AG08396 (cell line): ENCODE measurements around the gene STX5.
A peak's percentile ranks its signal among the peaks of the same experiment; 100 is the strongest.
"Not testable (repeated sequence)": the region's sequence is repeated elsewhere in the genome, so short reads cannot be mapped to it uniquely, and the experiment has no call there.

Source experiments
- DNase-seq: peaks from one replicate; pipeline ENCODE4 v3.0.0; 2012; ENCODE audit warnings: low spot score, mixed read lengths

STX5 gene

DNA sequence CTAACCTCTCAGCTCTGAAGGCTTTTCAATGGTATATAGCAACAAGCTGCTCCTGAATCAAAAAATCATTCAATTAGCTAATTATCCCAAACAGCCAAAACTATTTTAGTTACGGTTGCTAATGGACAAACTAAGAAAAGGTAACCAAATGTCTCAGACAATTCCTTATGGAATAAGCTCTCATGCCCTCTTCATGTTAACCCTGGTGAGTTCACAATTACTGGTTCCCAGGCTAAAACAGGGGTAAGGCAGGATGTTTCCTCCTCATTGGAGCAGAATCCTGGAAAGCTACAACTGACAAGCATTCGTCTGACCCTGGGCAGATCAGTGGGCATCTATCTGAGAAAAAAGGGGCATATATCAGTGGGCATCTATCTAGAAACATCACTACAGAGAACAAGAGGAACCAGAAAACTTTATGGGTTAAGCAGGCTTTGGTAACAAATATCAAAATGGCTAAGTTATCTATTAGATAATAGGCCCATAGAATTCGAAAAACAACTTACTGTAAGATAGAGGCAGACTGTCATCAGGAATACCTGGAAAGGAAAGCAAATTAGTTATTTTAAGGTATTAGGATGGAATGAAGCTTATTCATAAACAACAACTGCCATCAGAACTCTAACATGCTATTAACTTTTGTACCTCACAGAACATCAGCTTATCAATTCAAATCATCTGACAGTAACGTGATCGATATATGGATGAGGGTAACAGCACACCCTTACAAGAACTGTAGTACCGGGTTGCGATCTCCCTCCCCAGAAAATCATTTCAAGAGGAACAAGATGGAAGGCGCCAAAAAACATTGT, 22.4 kb upstream of the STX5 start:
- DNase-seq = no peak

DNA sequence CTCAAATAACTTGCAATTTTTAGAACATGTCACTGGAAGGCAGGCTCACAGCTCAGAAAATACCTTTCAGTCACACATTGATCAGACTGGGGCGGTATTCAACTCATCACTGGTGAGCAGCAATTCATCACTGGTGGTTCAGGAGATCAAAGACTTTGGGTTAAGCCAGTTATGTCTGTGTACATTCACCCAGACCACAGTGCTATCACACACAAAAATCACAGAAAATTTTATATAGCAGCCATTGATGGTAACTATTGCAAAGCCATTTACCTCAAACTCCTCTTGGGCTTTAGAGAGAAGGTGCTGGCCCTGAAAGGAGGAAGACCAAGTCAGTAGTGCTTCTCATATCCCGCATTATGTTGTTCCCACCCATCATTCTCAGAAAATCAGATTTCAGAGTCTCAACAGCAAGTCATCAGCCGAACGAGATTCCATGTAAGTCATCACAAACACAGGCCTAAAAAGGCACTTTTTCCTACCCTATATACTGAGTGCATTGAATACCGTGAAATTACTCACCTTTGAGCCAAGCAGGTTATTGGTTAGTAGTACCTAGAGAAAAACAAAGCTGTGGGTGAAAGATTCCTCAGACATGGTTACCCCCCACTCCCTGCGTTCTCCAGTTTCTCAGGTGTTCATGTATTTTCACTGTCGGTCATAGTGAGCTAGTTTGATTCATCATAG, 21.6 kb upstream of the STX5 start:
- DNase-seq = no peak

DNA sequence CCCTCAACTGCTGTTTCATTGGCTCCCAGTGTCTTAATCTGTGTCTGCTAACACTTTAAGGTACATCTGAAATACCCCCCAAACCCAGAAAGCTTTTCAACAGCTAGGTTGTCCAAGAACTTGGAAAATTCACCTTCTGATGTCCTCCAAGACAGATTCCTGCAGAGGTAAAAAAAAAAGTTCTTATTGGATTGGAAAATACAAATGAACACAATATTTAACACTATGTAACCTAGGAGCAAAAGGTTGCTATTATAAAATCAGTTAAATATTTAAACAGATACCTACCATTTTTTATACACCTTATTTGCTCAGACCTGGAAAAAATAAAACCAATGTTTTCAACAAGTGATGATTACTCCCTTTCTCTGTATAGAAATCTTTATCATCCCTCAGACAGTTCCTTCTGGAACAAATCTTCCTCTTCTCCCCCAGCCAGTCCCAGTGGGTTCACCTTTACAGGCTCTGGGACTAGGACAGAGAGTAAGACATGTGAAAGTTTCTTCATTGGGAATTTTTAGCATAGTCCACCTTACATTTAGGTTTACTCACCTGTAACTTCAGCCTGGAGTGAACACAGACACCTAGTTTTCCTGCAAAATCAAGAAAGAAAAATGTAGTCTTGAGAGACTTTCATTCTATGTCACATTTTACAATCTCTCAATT, 20.8 kb upstream of the STX5 start:
- DNase-seq = no peak

DNA sequence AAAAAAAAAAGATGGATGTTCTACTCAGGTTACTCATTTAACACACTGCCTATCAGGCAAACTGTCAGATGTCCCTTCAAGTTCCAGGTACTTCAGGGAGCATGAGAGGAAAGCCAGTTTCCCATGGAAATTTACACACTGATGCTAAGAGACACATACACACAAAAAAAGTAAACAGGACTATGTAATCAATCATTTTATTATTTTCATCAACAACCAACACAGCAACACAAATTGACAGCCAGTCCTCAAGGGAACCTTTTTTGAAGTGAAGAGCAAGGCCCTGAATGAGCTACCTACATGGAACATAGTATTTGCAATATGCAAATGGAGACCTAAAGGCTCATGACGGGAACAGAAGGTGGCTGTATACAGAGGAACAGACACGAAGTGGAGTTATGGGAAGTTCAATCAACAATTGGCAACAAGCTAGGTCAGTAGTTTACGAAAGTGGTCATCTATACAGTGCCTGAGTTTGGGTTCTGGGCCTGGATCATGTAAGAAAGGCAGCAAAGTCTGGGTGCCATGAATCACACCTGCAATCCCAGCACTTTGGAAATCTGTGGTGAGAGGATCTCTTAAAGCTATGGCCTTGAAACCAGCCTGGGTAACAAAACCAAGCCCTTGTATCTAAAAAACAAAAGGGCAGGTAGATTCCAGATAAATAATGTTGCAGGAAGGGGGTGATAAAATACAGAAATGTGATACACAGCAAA, 20.1 kb upstream of the STX5 start:
- no peak for DNase-seq

DNA sequence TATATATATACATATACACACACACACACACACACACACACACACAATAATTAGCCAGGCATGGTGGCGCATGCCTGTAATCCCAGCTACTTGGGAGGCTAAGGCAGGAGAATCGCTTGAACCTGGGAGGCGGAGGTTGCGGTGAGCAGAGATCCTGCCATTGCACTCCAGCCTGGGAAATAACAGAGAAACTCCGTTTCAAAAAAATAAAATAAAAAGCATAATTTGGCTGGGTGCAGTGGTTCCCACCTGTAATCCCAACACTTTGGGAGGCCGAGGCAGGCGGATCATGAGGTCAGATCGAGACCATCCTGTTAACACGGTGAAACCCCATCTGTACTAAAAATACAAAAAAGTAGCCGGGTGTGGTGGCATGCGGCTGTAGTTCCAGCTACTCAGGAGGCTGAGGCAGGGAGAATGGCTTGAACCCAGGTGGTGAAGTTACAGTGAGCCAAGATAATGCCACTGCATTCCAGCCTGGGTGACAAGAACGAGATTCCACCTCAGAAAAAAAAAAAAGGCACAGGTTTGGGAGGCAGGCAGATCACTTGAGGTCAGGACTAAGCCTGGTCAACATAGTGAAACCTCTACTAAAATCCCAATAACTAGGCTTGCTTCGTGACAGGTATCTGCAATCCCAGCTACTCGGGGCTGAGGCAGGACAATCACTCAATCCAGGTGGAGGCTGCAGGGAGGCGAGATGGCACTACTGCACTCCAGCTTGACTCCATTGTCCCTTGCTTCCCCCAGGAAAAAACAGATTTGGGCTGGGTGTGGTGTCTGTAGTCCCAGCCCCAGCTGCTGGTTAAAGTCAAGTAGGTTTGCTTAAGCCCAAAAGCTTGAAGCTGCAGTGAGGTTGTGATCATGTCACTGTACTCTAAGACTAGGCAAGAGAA, 19.3 kb upstream of the STX5 start:
- DNase-seq = no peak

DNA sequence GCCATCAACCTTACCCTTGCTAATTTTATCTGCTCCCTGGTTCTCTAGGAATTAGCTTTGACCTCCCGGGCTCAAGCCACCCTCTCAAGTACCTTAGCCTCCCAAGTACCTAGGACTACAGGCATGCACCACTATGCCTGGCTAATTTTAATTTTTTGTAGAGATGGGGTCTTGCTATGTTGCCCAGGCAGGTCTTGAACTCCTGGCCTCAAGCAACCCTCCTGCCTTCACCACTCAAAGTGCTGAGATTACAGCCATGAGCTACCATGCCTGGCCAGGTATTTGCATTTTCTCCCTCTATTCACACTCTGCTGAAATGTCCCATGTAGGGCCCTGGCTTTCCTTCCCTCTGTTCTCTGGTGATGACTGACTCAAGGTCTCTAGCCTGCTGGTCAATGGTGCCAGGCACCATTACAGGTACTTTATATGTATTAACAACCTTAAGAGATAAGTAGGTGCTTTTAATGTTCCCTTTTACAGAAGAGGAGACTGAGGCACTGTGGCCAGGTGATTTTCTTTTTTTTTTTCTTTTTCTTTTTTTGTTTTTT, 16.0 kb upstream of the STX5 start:
- no peak for DNase-seq

DNA sequence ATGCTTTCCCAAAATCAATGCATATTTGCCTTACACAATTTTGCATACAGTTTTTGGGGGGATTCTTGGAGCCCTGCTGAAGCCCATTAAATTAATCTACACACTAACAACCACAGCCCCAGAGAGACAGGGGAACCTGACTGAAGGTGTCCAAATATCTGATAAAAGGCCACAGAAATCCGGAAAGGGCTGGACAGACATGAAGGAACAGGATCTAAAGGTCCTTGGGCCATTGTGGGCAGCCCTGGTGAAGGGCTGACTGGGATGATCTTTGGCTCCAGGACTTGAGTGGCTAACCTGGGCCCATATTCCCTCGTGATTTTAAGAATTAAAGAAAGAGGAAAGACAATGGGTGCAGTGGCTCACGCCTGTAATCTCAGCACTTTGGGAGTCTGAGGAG, 14.3 kb upstream of the STX5 start:
- DNase-seq = no peak

DNA sequence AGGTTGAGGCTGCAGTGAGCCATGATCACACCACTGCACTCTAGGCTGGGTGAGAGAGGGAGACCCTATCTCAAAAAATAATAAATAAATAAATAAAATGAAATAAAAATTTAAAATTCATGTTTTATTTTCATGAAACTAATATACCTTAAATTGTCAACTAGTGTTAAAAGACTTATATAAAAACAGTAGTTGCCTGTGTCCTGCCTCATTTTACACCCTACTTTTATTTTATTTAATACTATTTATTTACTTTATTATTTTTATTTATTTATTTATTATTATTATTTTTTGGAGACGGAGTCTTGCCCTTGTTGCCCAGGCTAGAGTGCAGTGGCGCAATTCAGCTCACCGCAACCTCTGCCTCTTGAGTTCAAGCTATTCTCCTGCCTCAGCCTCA, 12.3 kb upstream of the STX5 start:
- DNase-seq = no peak

DNA sequence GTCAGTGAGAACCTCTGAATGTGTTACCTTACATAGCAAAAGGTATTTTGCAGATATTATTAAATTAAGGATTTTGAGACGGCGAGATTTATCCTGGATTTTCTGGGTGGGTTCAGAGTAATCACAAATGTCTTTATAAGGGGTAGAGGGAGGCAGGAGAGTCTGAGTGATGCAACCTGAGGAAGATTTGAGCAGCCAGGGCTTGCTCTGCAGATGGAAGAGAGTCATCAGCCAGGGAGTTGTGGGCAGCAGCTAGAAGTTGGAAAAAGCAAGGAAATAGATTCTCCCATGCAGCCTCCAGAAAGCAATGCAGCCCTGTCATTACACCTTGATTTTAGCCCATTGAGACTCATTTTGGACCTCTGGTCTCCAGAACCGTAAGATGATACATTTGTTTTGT, 11.6 kb upstream of the STX5 start:
- DNase-seq = no peak

DNA sequence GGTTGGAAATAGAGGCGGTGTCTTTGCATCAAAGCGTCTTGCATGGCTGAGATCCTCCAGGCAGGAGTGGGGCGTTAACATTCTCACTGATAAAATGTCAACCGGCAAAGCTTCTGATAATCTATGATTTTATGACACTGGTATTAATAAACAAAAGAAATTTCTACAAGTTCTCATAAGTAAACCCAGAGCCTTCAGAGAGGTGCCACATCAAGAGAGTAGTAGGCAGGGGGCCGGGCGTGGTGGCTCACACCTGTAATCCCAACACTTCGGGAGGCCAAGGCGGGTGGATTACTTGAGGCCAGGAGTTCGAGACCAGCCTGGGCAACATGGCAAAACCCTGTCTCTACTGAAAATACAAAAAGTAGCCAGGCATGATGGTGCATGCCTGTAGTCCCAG, 11.0 kb upstream of the STX5 start:
- not testable (repeated sequence) for DNase-seq

DNA sequence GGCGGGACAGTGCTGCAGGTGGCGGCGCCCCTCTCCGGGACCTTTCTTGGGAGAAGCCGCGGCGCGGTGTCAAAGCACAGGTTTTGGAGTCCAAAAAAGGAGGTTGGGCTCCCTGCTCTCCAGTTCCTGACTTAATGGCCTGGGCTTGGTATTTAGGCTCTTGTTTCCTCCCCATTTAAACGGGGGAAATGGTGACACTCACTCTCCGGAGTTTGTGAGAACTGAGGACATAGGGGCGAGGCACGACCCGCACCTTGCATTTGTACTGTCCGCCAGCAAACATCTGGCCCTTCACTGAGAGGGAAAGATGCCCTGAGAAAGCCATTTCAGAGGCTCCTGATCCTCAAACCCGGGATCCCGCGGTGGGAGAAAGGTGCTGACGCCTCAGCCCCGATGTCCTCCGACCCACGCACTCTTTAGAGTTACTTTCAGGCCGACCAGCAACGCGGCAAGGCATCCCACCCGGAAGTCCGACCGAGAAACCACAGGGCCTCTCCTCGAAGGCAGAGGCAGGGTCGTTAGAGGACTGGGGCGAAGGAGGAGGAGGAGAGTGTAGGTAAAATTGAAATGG, 10.4 kb upstream of the STX5 start:
- no peak for DNase-seq

DNA sequence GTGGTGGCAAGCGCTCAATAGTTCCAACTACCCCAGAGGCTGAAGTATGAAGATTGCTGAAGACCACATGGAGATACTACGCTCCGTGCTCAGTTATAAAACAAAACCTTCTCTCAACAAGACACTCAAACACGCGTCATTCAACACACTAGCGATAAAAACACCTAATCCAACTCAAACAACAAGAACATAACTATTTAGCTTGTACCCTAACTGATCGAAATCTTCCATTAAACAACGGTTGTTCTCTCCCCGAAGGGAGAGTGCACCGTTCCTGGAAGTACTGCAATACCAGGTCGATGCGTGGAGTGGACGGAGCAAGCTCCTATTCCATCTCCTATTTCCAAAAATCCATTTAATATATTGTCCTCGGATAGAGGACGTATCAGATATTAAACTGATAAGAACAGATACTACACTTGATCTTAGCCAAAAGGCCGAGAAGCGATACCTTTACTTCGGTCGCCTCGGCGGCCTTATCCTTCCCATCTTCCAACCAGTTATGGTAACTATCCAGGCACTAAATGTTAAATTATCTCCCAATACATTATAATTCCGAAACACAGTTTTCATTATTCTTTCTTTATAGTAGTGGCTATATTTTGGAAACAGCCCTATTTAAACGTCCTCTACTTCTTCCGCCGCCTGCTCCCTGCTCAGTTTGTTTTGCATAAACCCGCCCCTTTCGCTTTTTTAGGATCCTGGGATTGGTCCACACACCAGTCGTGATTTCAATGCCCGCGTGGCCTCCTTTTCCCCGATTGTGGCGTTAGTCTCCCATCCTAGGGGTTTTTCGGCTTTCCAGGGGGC, 9.7 kb upstream of the STX5 start:
- DNase-seq = peak; percentile 90

DNA sequence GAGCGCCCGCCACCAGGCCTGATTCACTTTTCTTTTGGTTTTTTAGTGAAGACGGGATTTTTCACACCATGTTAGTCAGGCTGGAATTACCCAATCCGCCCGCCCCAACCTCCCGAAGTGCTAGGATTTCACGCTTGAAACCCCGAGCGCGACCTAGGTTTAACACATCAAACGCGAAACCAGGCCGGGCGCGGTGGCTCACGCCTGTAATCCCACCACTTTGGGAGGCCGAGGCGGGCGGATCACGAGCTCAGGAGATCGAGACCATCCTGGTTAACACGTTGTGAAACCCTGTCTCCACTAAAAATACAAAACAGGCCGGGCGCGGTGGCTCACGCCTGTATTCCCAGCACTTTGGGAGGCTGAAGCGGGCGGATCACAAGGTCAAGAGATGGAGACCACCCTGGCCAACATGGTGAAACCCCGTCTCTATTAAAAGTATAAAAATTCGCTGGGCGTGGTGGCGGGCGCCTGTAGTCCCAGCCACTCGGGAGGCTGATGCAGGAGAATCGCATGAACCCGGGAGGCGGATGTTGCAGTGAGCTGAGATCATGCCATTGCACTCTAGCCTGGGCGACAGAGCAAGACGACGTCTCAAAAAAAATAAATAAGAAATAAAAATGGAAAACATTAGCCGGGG, 9.0 kb upstream of the STX5 start:
- DNase-seq = peak; percentile 24

DNA sequence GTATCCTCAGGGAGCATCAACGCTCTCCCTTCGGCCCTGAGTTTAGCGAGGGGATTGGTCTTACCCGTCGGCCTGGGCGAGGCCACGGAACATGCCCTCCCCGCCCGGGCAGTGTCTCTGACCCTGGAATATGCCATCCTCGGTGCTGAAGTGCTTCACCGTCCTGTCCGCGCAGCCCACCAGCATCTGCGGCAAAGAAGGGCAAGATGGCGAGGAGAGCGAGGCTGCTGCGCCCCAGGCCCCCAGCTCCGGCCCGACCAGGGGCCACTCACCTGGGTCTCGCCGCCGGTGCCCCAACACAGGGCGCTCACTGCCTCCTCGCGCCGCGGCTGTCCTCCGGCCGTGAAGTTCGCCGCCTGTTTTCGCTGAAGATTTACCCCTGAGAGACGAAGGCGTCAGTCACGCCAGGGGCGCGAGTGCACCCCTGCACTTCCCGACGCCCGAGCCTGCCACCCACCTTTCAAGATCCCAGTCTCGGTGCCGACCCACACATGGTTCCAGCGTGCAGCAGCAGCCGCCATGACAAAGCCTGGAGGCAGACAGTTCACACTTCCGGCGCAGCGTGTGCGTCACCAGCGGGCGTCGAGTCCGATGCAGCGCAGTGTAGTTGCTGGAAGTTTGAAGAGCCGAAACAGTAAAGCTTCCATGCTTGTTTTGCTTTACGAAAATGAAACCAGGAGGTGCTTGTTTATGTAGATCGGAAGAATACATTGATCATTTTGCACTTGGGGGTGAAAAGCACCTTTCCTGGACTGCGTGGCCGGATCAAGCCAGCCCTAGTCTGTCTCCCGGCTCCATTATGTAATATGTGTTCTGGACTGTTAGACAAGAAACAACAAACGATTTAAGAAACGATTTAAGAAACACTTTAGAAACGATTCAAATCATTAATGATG, 7.4 kb upstream of the STX5 start, which contains the start of gene WDR74:
TSS of gene WDR74 (minus strand) at position 541 of the 896 bp plus-strand sequence. CDS start at position 521, 20 bp downstream.
- peak; percentile 86 for DNase-seq

DNA sequence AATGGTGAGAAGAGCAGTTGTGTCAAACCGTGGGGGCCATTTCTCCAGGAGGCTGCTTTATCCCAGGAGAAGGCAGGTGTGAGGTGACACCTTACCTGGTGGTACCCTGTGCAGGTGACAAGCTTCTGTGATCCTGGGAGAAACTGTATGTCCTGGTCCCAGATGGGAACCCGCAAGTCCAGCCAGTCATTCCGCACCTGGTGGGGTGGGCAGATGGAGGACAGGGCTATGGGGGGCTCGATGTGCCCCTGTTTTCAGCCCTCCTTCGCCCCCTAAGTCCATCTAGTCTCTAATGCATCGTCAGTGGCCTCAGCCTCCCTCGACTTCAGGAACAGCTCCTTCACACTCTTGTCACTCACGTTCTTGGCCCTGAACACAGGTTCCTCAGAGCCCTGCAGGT, 3.5 kb upstream of the STX5 start:
- no peak for DNase-seq

DNA sequence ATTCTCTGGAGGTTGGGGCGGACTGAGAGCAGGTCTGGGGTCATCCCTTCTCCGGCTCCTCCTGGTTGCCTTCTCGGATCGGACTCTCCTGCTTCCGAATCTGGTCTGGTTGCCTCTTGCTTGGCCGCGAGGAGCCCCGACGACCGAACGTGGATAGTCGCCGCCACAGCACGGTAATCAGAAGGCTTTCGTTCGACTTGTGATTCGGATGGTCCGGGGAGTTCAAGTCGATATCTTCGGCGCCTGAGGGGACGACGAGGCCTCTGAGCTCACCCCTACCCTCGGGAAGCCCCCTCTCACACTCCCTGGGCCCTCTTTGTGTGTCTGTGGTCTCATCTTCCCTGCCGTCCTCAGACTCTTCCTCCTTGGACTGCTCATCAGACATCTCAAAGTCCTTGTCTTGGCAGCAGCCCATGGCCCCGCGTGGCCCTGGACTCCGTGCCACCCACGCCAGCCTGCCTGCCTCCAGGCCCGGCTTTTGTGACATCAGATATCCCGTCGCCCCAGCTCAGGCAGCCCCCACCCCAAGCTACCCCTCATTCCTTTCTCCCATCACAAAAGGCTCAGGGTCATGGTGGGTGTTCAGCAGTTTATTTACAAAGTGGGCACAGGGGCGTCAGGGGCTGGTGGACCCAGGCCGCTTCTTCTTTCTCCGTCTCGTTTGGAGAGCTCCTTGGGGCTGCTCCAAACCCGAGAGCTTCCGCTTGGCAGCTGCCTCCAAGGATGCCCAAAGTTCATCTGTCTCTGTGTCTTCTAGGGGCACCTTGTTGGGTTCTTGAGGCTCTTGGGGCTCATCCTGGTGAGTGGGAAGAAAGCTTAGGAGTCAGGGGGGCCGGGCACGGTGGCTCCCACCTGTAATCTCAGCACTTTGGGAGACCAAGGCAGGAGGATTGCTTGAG, 734 bp upstream of the STX5 start, which contains the start of gene TEX54:
TSS of gene TEX54 (minus strand) at position 506 of the 899 bp plus-strand sequence.
- DNase-seq = peak; percentile 28

DNA sequence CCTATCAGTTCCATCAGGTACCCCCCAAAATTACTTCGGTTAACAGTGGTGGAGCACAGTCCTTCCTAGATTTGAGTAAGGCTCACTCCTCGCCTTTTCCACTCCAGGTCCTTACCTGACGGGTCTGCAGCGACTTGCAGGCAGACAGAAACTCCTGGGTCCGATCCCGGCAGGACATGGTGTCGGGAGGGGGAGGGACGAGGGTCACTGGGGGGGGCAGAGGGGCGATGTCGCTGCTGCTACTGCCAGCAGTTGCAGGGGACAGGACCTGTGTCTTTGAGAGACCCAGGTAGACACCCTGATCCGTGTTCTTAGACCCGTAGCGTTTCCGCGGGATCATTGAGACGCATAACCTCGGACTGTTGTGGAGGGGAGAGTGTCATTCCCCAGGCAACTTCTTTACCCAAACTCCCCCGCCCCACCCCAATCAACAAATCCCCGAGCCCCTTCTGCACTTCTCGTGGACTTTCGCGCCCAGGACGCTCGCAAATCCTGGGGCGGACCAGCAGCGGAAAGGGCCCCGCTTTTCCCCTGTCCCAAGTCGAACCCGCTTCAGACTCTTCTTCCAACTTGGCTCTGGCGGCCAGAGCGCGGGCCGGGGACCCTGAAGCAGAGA, 839 bp downstream of the STX5 start:
- no peak for DNase-seq
